Common myeloid progenitor, CD34-positive (primary cell): ENCODE measurements around the gene PDS5A. TPM values are rescaled to one million over a fixed set of nuclear protein-coding genes. Genes with fewer than 3 reads are reported as not detected.
"Not testable (repeated sequence)": the region's sequence is repeated elsewhere in the genome, so short reads cannot be mapped to it uniquely, and the experiment has no call there.

Experiments used
- CTCF ChIA-PET: fragments of 350-600 bp; sonication (Branson Sonifier 250); formaldehyde crosslinking; loops from one replicate; lab custom pipeline; 2021; ENCODE audit warnings: antibody characterized with exemption; lab: Charles Lee
- POLR2A ChIA-PET: fragments of 350-600 bp; sonication (Branson Sonifier 250); formaldehyde crosslinking; loops from one replicate; lab custom pipeline; 2021; ENCODE audit warnings: antibody characterized with exemption; lab: Charles Lee
- DNase-seq, 3 donors: peaks; one replicate each; pipeline versions ENCODE4 v3.0.0 to v3.0.0-alpha.2; 2013
- H3K27ac ChIP-seq, 2 experiments: 1 replicate in 1 of 2; 2 replicates in 1 of 2; pipeline ENCODE4 v1.7.0; 2013; ENCODE audit warnings: inconsistent platforms in 2 of 2, low read length in 2 of 2, mild to moderate bottlenecking in 2 of 2, low read depth in 1 of 2, moderate library complexity in 1 of 2; ENCODE audit not compliant: severe bottlenecking in 2 of 2, insufficient read depth in 1 of 2, poor library complexity in 1 of 2
- H3K27me3 ChIP-seq, 5 experiments: replicated peaks in 2 of 5; 1 replicate in 3 of 5; 2 replicates in 2 of 5; pipeline versions ENCODE4 v1.6.1 to v1.7.0; 2013; ENCODE audit warnings: low read length in 4 of 5, mild to moderate bottlenecking in 2 of 5, moderate library complexity in 2 of 5, inconsistent platforms in 1 of 5; ENCODE audit not compliant: insufficient read depth in 5 of 5, control insufficient read depth in 4 of 5
- H3K36me3 ChIP-seq, 4 experiments: 1 replicate in 2 of 4; 2 replicates in 2 of 4; pipeline versions ENCODE4 v1.6.1 to v1.7.0; 2013; ENCODE audit warnings: low read length in 3 of 4, control low read depth in 1 of 4, mild to moderate bottlenecking in 1 of 4; ENCODE audit not compliant: control insufficient read depth in 4 of 4, insufficient read depth in 4 of 4
- H3K4me1 ChIP-seq, 4 experiments: 1 replicate in 3 of 4; 2 replicates in 1 of 4; pipeline versions ENCODE4 v1.6.1 to v1.7.1; 2013; ENCODE audit warnings: low read length in 3 of 4, mild to moderate bottlenecking in 3 of 4, control low read depth in 1 of 4, inconsistent platforms in 1 of 4, moderate library complexity in 1 of 4; ENCODE audit not compliant: control insufficient read depth in 4 of 4, insufficient read depth in 4 of 4; ENCODE audit errors: control extremely low read depth in 1 of 4
- H3K4me3 ChIP-seq, 7 experiments: 1 replicate in 4 of 7; 2 replicates in 3 of 7; pipeline versions ENCODE4 v1.5.1 to v1.7.0; 2013; ENCODE audit warnings: mild to moderate bottlenecking in 7 of 7, low read length in 6 of 7, moderate library complexity in 6 of 7, inconsistent platforms in 2 of 7, low read depth in 2 of 7, control low read depth in 1 of 7; ENCODE audit not compliant: insufficient read depth in 4 of 7, control insufficient read depth in 1 of 7; ENCODE audit errors: extremely low read depth in 1 of 7
- H3K9me3 ChIP-seq, 5 experiments: 1 replicate in 4 of 5; 2 replicates in 1 of 5; pipeline versions ENCODE4 v1.6.1 to v1.7.1; 2013; ENCODE audit warnings: low read length in 4 of 5, mild to moderate bottlenecking in 2 of 5, inconsistent platforms in 1 of 5, low read depth in 1 of 5, moderate library complexity in 1 of 5; ENCODE audit not compliant: control insufficient read depth in 4 of 5, insufficient read depth in 2 of 5; ENCODE audit errors: control extremely low read depth in 1 of 5
- WGBS: methylation state at CpG from one replicate; pipeline ENCODE4 v1.1.5; 2013; ENCODE audit not compliant: insufficient coverage; 5-methylcytosine and 5-hydroxymethylcytosine counted together
- polyA plus RNA-seq: library from polyadenylated mRNA; unstranded; fragments of 120-200 nt; gene quantifications from one replicate; pipeline ENCODE4 v1.2.1, GENCODE V29; 2013

The PDS5A gene
- 76.3 TPM for polyA plus RNA-seq

DNA sequence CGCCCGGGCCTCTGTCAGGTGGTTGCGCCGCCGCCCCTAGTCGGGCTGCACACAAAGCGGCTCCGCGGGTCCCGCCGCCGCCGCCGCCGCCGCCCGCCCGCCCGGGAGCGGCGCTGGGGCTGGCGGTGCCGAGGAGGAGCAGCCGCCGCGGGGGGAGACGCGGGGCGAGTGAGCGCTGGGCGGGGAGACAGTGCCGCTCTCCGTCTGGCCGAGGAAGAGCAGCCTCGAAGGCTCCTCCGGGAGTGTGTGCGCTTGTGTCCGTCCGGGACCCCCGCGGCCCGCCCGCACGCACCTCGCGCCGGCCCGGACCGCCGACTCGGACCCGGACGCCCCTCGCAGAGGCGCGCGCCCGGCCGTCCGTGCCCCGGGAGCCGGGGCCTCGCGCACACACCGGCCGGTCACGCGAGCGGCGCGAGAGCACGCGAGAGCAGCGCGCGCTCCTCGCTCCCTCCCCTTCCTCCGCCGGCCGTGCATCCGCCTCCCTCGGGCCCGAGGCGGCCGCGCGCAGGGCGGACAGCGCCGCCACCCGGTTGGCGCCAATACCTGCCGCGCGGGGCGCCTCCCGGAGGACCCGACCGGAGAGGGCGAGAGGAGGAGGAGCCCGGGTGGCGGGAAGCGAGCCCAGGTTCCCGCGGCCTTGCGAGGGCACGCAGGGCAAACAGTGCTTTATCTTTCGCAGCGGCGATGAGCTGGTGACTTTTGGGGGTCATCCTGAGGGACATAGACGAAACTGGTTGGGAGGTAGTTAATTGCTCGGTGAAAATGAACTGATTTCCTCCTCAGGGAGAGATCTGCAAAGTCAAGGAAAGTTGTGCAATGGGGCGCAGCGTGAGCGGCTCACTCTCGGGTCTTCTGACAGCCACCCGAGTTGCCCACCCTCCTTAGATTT is at the start of gene PDS5A:
Gene PDS5A (minus strand): TSS at position 423 of the 889 bp plus-strand sequence. CDS start 1,334 bp downstream, outside the sequence.
- H3K4me1 ChIP-seq: peaks cover 9 to 22% (median 15%) of the 10 kb centered on the region in 4 experiments
- POLR2A ChIA-PET: interaction anchor here (0.6 to 0.8 kb wide), 4 partner anchors 7 to 1030 kb away, joined by 3 to 4 read pairs (median 3); no protein-coding TSS in a partner anchor
- no peaks in the 10 kb centered on the region for H3K9me3 ChIP-seq
- DNase-seq: peak; percentile 89 to 95 (median 95)
- under 1% methylated on average over 70 of the region's 117 CpGs for WGBS
- peak within 1 kb of the TSS; percentile 87 to 95 for H3K27ac ChIP-seq
- H3K4me3 ChIP-seq: peak within 1 kb of the TSS; percentile 79 to 93 (median 87)
- CTCF ChIA-PET: interaction anchor here (0.5 to 1.7 kb wide), 8 partner anchors 13 to 625 kb away, joined by 3 to 6 read pairs (median 3); no protein-coding TSS in a partner anchor
- no peaks in the 10 kb centered on the region for H3K27me3 ChIP-seq
- peaks cover 3 to 31% (median 14%) of the 10 kb centered on the region in 4 experiments for H3K36me3 ChIP-seq

DNA sequence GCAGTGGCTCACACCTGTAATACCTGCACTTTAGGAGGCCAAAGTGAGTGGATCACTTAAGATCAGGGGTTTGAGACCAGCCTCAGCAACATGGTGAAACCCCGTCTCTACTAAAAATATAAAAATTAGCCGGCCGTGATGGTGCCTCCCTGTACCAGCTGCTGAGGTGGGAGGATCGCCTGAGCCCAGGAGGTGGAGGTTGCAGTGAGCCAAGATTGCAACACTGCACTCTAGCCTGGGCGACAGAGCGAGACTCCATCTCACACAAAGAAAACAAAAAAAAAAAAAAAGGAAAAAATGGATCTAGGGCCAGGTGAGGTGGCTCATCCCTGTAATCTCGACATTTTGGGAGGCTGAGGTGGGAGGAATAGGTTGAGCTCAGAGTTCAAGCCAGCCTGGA is 46.3 kb upstream of the PDS5A start:
- DNase-seq, H3K9me3 ChIP-seq, H3K27me3 ChIP-seq, H3K4me3 ChIP-seq, H3K4me1 ChIP-seq, H3K36me3 ChIP-seq, POLR2A ChIA-PET, H3K27ac ChIP-seq, CTCF ChIA-PET: not testable (repeated sequence)
- WGBS: no CpG with 5 or more reads among the region's 7 CpGs

GRCh38 chr4:40021116-40021515 is 43.4 kb upstream of the PDS5A start:
- POLR2A ChIA-PET, DNase-seq, H3K27me3 ChIP-seq, H3K27ac ChIP-seq, H3K36me3 ChIP-seq, H3K9me3 ChIP-seq, H3K4me1 ChIP-seq, H3K4me3 ChIP-seq: not testable (repeated sequence)
- CTCF ChIA-PET: interaction anchor here (1.3 to 1.8 kb wide), 2 partner anchors 14 to 26 kb away, joined by 3 to 5 read pairs; no protein-coding TSS in a partner anchor
- 97% methylated on average over 7 of the region's 7 CpGs for WGBS

- no peaks in the 10 kb centered on the region for H3K36me3 ChIP-seq
- no peak overlapping the region for H3K27ac ChIP-seq
- H3K27me3 ChIP-seq: no peaks in the 10 kb centered on the region
- POLR2A ChIA-PET: interaction anchor here (0.6 kb wide), 1 partner anchor 28 kb away, joined by 3 read pairs; no protein-coding TSS in a partner anchor
- 98% methylated on average over 15 of the region's 15 CpGs for WGBS
- no peaks in the 10 kb centered on the region for H3K4me1 ChIP-seq
- H3K4me3 ChIP-seq: no peak overlapping the region
- CTCF ChIA-PET: interaction anchor here (0.8 to 1.8 kb wide), 4 partner anchors 9 to 368 kb away, joined by 3 to 5 read pairs (median 3); no protein-coding TSS in a partner anchor
- no peaks in the 10 kb centered on the region for H3K9me3 ChIP-seq
- DNase-seq: no peak
Measured at GRCh38 chr4:40020221-40020620, 42.5 kb upstream of the PDS5A start.

DNA sequence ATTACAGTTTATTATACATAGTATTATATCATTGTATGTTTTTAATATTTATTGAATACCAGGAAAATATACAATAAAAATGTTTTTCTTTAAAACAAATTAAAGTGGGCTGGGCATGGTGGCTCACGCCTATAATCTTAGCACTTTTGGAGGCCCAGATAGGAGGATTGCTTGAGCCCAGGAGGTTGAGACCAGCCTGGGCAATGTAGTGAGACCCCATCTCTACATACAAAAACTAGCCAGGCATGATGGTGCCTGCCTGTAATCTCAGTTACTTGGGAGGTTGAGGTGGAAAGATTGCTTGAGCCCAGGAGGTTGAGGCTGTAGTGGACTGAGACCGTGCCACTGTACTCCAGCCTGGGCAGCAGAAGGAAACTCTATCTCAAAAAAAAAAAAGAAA is 38.3 kb upstream of the PDS5A start:
- whole genome bisulfite sequencing: 100% methylated on average over 1 of the region's 2 CpGs
- Histone ChIP-seq H3K27me3 (no peaks in the 10 kb centered on the region), H3K4me3 (no peak overlapping the region), H3K36me3 (no peaks in the 10 kb centered on the region), H3K4me1 (no peaks in the 10 kb centered on the region), H3K9me3 (no peaks in the 10 kb centered on the region), H3K27ac (no peak overlapping the region)
- POLR2A ChIA-PET: no interaction called here
- DNase-seq: no peak
- CTCF ChIA-PET: no interaction called here

- H3K27me3 ChIP-seq: no peaks in the 10 kb centered on the region
- H3K4me1 ChIP-seq: peaks cover 0 to 10% (median 3%) of the 10 kb centered on the region in 4 experiments
- ChIA-PET CTCF (interaction anchor here (1.1 to 1.4 kb wide), 2 partner anchors 9 to 15 kb away, joined by 3 read pairs; no protein-coding TSS in a partner anchor), POLR2A (interaction anchor here (0.6 kb wide), 1 partner anchor 645 kb away, joined by 3 read pairs; no protein-coding TSS in a partner anchor)
- H3K27ac ChIP-seq: no peak overlapping the region
- no peaks in the 10 kb centered on the region for H3K9me3 ChIP-seq
- peak; percentile 19 to 56 (median 52) for DNase-seq
- no peaks in the 10 kb centered on the region for H3K36me3 ChIP-seq
- no peak overlapping the region for H3K4me3 ChIP-seq
- WGBS: no CpG with 5 or more reads among the region's 1 CpG
Measured at GRCh38 chr4:40003986-40004385, 26.3 kb upstream of the PDS5A start.
